HG02588 (cell line): ENCODE results near the gene ZGRF1.
A peak's percentile ranks its signal among the peaks of the same experiment; 100 is the strongest.
"Not testable (repeated sequence)": the region's sequence is repeated elsewhere in the genome, so short reads cannot be mapped to it uniquely, and the experiment has no call there.

Experiments
- ATAC-seq: cut with Tn5 transposase; IDR thresholded peaks from one replicate; pipeline ENCODE4 v1.9.1; 2021; ENCODE audit warnings: mild to moderate bottlenecking, moderate library complexity; ENCODE audit not compliant: unreplicated experiment

ZGRF1 gene

DNA sequence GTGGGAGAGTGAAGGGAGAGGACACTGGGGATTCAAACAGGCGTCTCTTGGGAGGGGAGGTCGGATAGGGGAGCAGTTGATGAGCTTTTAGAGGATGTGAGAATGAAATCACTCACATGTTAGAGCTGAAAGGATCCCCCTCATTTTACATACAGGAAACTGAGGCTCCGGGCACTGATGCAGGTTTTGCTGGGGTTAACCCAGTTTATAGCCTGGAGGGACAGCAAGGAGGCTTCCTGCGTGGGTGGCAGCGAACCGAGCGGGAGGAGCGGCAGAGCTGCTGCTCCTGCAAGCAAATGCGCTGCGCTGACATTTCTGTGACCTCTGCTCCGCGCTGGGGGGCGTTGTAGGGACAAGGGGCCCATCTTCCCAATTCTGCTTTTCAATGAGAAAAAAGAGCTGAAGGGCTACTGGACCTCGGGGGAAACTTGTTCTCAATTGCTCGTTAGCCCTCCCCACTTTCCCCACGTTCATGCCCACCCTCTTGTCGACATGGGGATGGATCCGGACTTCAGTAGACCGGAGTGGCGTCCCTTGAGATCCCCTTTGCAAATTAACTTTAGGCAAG is 119.6 kb downstream of the ZGRF1 start:
- peak; percentile 25 for ATAC-seq

- peak; percentile 28 for ATAC-seq
These were observed 120.1 kb downstream of the ZGRF1 start for GRCh38 chr4:112516471-112517066.

- ATAC-seq = no peak
These were observed 120.6 kb downstream of the ZGRF1 start, which contains the start of gene NEUROG2 for GRCh38 chr4:112516066-112516470. Gene NEUROG2, minus strand, starts transcription at chr4:112516180. Its CDS starts 705 bp downstream, at chr4:112515475.

DNA sequence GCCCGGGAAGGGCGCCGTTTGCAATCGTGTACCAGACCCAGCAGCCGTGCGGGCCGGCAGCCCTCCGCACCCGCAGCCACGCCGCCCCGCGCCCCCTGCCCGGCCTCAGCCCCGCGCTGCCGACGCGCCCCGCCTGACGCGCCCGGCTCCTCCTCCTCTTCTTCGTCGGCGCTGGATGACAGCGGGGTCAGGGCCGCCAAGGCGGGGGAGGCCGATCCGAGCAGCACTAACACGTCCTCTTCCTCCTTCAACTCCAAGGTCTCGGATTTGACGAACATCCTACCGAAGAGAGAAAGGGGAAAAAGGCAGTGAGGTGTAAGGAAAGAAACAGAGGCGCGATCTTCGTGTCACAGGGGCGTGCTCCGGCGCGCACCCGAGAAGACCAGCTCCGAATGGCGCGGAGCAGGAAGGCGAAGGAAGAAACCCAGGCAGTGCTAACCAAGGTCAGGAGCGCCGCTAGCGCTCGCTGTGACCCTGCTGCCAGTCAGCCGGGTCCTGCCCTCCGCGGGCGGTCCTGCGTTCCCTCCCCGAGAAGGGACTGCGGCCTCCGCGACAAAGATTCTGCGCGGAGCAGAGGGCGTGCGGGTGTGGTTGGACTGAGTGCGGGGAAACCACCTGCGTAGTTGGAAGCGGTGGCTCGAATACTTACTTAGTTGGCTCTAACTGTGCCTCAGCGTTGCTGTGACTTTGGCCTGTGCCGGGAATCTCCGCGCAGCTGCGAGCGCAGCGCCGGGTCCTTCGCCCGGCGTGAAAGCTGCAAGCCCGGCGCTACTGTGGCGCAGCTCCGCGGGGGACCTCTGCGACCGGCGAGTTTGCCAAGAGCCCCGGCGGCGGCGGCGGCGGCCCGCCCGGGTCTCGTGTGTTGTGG is 121.3 kb downstream of the ZGRF1 start:
- ATAC-seq = peak; percentile 34

GRCh38 chr4:112514647-112515197 is 122.0 kb downstream of the ZGRF1 start:
- ATAC-seq = peak; percentile 6

GRCh38 chr4:112513971-112514646 is 122.6 kb downstream of the ZGRF1 start:
- ATAC-seq = no peak

DNA sequence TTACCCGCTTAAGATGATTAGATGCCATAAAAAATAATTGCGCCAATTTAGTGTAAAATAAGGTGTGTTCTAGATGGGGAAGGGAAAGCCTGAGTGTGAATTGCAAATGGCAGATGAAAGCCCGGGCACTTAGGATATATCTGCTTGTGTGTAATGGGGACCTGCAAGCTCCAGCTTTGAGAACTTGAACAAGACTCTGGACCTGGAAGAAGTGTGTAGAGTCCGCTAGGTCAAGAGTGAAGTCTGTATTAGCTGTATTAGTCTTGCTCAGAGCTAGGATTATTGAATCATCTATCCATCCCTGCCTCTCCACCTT is 124.9 kb downstream of the ZGRF1 start:
- no peak for ATAC-seq

GRCh38 chr4:112511093-112511802 is 125.5 kb downstream of the ZGRF1 start:
- ATAC-seq = no peak

DNA sequence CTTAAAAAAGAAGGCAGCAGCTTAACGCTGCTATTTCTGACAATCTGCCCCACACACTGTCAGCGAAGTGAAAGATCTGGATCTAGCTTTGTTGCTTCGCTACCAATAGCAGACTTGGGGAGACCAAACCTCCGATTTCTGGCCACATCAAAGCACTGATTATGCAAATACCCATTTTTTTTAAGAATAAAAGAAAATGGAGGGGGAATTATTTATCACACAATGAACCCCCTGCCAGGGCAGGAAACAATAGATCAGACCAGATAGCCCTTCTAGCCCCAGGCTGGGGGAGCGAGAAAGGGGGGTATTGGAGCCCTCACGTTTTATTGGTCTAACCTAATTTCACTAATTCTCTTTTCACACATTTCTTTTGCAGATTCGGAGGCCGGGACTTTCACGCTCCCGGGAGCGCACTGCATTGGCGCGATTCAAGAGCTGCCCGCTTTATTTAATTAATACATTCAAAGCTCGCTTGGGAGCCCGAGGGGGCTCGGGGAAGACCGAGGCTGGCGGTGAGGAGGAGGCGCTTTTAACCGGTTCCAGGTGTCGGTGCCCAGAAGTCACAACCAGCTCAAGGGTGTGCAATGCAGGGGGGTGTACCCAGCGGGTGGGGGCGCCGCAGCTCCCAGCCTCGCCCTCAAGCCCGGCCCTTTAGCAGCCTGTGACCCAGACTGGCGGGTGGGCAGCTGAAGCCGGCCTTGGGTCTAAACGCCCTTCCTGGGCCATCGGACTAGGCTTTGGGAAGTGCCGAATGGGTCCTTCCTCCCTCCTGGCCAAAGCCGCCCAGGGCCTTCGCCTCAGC is 126.2 kb downstream of the ZGRF1 start:
- ATAC-seq = no peak

- ATAC-seq = no peak
These were observed 127.2 kb downstream of the ZGRF1 start for GRCh38 chr4:112509243-112510141.

GRCh38 chr4:112508356-112508755 is 128.4 kb downstream of the ZGRF1 start:
- ATAC-seq = no peak

DNA sequence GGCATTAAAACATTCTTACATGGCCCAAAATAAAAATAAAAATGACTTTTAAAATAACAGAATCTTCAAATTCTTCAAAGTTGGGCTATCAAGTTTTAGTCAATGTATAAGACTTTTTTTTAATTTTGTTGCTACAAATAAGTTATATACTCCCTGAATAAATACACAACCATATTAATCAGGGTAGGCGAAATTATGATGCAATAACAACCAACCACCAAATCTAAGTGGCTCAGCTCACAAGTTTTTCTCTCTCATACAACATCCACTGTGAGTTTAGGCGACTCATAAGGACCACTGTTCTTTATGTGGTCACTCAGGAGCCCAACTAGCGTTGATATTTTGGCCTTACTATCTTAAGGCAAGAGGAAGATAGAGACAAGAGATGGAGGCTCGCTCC is 131.9 kb downstream of the ZGRF1 start:
- ATAC-seq = no peak

DNA sequence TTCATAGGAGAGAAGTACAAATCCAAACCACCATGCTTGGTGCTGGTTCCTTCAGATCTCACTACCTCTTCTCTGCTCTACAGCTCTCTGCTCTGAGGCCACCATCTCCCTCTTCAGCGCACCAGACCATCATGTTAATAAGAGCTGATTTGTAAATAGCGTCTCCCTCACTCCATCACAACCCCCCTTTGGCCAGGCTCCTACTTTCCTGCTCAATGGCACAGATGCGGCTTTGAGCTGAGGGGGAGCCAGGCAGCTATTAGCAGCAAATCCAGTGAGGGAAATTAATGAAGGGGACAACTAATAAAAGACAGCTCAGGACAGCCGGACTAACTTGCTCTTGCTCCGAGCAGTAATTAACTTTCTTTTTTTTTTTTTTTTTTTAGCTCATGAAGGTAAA is 133.8 kb downstream of the ZGRF1 start:
- ATAC-seq = no peak

- ATAC-seq = no peak
These were observed 144.4 kb downstream of the ZGRF1 start for GRCh38 chr4:112492321-112492720.

- ATAC-seq = not testable (repeated sequence)
These were observed 145.9 kb downstream of the ZGRF1 start for GRCh38 chr4:112490808-112491207.
